NCI-H1048 (cell line): ENCODE measurements around the gene CFAP20DC.
"Not testable (repeated sequence)": the region's sequence is repeated elsewhere in the genome, so short reads cannot be mapped to it uniquely, and the experiment has no call there.

Experiments
- DNase-seq: peaks from one replicate; lab custom pipeline; 2025; lab: John Stamatoyannopoulos, UW

The CFAP20DC gene

DNA sequence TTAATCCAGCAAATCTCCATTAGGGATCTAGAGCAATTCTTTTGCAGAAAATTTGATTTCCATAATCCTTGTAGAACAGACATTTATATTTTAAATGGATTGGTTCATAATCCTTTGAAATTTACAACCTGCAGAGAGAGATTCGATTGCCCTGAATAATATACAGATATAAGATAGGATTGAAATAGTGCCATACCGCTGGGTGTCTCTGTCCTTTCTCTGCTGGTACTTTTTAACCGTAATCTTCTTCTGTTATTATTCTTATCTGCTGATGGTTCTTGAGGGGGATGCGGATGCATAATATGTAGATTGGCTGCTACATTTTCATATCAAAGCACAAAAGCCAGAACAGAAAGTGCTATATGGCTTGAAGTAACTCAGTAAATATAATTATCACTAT, 182.2 kb downstream of the CFAP20DC start:
- no peak for DNase-seq

DNA sequence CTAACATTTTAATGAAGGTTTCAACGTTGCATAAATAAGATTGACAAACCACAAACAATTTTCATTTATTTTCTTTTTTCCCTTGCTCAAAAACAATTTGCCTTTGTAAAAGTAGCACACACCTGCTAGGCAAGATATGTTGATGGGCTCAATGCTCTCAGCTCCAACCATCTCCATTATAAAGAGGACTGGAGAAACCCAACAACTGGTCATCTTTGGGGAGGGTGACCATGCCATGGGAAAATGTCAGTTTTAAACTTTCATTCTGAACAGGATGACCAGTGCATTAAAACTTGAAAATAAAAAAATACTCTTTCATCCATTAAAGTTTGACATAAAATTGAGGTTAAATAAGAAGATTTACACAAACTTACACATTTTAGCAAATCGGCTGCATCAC, 183.7 kb downstream of the CFAP20DC start:
- DNase-seq, result no peak

DNA sequence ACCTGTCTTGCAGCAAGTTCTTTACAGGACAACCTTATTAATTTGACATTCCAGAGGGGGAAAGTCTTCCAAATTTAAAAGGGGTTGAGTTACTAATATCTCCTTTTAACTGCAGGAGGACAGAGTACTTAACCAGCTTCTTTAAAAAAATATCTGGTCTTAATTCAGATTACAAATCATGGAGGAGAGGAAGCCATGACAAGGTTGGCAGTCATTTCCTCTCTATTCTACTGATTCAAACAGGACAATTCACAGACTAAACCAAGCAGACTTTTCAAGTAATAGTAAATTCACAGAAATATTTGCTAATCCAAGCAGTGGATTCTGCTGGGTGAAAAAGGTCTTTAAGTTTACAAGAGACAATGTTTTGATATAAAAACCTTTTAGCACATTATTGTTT, 185.3 kb downstream of the CFAP20DC start:
- DNase-seq, result no peak

DNA sequence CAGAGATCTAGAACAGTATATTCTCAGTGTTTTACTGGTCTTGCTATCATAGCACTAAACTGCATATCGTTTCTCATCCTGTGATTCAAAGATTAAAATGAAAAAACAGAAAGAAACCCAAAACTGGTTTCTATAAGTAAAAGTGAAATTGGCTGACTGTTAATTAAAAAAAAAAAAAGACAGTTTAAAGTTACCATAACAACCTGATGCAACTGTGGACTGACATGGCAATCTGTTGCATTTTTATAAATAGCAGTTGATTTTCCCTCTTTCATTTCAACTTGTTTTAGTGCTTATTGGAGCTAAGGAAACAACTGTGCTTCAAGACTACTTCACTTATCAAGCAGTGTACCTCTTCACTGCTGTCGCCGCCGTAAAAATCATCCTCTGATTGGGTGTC, 186.6 kb downstream of the CFAP20DC start:
- no peak for DNase-seq

DNA sequence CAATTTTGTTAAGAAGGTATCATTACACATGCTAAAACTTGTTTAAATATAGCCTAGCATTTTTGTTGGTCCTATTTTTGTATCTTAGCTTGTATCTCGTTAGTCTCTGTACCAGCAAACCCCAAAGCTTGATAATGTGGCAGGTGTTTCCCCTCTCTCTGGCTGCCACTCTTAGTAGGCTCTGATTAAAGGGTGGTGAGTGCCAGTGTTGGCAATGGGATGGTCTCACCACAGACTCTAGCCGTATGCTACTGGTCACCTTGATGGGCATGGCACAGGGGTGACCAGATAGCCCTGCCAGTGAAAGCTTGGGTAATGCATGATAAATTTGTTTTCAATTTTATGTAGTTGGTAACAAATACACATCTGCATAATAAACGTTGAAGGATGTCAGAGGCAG, 188.3 kb downstream of the CFAP20DC start:
- no peak for DNase-seq

DNA sequence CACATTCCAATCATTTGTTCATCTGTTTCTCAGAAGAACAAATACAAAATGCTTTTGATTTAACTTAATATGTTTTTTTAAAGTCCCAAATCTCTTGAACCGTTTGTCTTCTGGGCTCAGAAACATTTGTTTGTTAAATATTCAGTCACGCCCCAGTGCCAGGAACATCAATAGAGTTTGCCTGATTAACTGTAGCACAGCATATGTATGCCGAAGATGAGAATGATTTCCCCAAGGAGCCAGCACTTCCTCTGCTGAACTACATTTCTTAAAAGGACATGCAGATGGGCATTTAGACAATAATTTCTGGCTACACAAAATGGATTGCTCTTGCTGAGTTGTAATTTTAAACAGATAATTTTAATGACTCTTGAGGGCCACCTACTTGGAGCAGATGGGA, 191.7 kb downstream of the CFAP20DC start:
- no peak for DNase-seq

DNA sequence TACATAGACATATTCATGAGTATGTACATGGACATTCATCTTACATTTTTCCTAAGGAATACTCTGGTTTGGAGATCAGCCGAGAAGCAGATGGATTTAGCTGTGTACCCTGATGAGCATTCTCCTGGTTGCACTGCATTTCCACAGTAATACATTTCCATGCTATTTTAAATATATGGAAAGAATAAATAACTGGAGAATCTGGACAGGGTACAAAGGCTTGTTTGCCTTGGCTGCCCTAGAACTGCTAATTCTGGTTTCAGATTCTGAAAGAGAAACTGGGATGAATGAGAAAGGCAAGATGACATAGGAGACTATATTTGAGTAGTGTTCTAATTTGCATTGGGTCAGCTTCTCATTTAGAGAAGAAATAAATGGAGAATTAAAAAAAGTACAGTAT, 192.4 kb downstream of the CFAP20DC start:
- DNase-seq, result no peak

DNA sequence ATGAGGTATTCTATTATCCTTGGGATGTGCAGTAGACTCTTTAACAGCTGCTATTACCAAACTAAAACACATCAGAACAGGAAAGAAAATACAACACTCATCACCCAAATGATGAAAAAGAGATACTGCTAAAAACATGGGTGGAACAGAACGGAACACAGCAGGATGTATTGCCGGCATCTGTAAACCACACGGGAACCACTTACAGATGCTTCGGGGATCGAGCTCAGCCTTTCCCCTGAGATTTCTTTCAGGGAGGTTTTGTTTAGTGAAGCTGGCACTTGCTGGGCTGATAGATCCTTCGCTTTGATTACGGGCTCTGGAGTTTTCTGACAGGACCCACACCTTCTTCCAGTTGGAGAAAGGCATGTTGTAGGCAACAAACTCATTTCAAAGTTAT, 201.0 kb downstream of the CFAP20DC start:
- DNase-seq, result no peak

DNA sequence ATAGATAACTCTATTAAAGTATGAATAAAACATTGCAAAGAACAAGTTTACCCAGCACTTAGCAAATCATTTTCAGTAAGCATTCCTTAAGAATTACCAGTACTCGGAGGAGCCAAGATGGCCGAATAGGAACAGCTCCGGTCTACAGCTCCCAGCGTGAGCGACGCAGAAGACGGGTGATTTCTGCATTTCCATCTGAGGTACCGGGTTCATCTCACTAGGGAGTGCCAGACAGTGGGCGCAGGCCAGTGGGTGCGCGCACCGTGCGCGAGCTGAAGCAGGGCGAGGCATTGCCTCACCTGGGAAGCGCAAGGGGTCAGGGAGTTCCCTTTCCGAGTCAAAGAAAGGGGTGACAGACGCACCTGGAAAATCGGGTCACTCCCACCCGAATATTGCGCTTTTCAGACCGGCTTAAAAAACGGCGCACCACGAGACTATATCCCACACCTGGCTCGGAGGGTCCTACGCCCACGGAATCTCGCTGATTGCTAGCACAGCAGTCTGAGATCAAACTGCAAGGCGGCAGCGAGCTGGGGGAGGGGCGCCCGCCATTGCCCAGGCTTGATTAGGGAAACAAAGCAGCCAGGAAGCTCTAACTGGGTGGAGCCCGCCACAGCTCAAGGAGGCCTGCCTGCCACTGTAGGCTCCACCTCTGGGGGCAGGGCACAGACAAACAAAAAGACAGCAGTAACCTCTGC, 207.6 kb downstream of the CFAP20DC start:
- DNase-seq, result not testable (repeated sequence)

DNA sequence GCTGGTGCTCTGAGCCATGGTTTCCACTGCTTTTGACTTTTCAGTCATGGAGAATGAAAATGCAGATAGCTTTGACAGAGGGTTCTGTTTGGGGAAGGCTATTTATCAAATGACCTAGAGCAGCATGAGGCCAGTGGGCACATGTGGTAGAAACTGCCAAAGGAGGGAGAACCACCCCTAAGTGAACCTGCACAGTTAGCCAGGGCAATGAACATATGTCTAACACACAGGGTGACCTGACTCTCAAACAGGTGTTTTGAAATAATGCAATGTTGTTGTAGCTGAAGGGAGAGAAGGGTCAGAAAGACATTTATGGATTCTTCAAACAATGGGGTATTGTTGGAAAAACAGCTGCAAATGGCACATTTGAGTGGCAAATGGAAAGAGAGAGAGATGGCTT, 208.9 kb downstream of the CFAP20DC start:
- DNase-seq, result no peak

DNA sequence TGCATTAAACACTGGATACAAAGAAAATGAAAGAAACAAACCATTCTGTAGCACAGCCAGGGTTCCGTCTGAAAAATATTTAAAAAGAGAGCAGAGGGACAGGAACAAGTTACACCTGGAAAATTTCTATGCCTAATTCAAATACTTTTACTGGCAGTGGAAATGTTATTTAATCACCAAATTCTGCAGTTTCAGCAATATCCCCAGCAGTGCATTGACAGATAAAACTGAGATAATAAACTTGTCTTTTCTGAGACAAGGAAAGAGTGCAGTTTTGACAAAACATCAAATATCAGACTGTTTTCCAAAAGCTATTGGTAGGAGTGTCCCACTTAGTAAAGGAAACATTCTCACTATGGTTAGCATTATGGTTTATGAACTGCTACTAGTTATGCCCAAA, 209.9 kb downstream of the CFAP20DC start:
- no peak for DNase-seq

DNA sequence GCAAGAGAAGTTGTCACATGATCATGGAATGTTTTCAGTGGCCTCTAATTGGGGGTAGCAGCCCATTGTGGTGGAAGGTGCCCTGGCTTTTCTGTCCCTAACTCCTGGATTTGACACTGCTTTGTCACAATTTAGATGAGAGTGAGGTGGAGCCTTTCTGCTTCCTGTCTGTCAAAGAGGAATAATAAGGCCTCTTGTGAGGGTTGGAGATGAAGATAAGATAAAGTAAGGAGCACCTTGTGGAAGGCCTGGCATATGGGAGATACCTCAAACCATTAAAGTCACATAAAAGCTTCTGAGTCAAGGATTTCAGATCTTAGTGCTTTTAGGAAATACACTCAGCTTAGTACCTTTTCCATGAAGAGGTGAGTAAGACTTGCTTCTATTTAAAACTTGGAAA, 210.6 kb downstream of the CFAP20DC start:
- DNase-seq, result no peak

DNA sequence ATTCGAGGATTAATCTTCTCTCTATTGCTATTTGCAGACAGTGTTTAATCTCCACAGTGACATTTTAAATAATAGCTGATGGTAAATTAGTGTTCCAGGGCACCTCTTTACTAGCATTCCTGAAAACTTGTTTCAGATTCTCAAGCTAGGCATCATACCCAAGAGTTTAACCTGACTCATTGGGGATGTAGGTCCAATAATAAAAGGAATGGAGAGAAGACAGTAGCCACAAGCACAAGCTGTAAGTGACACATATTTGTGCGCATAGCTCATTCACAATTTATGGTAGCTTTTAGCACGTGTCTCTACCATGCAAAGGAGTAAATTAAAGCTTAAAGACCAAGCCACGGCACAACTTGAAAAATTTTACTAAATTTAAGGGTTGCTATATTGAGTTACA, 212.0 kb downstream of the CFAP20DC start:
- DNase-seq, result no peak

DNA sequence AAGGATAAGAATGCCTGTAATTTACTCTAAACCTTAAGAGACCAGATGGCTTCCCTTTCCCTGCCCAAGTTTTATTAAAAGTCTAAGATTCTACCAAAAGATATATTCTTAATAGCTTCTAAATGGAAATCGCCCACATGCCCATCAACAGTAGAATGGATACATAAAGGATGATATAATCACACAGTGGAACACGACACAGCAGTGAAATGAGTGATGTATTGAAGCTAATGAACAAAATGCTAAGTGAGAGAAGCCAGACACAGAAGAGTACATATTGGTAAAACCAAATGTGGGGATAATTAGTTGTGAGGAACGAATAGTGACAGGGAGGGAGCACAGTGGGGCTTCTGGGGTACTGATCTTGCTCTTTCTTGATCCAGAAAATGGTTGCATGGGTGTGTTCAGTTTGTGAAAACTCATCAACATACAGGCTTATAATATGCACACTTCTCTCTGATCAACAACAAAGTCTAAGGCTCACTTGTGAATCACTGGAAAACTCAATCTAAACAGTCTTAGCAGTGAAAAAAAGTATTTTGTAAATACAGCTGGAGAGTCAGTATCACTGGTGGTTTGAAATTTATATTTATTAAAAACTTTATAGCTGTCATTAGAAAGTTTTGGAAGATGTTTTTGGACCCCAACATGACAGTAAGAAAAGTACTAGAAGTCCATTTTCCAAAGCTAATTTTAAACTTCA, 212.5 kb downstream of the CFAP20DC start:
- DNase-seq, result no peak

DNA sequence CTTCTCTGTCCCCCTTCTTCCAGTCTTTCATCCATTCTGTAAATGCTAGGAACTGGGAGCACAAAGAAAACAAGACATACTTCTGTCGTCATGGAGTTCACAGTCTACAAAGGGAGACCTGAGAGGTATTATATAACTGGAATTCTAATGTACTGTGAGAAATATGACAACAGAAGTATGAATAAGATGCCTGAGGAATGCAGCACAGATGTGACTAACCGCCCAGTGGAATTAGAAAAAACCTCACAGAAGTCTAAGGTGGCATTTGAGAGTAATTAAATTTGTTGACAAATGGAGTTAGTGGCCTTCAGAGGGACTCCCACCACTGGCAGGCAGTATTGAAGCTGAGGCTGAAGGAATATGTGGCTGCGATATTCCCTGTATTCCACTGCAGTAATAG, 214.7 kb downstream of the CFAP20DC start:
- DNase-seq, result no peak

DNA sequence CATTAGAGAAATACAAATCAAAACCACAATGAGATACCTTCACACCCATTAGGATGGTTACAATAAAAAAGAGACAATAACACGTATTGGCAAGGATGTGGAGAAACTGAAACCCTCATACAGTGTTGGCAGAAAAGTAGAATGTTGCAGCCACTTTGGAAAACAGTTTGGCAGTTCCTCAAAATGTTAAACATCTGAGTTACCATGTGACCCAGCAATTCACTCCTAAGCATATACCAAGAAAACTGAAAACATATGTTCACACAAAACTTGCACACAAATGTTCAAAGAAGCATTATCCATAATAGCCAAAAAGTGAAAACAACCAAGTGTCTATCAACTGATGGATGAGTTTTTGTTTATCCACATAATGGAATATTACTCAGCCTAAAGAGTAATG, 216.3 kb downstream of the CFAP20DC start:
- no peak for DNase-seq

DNA sequence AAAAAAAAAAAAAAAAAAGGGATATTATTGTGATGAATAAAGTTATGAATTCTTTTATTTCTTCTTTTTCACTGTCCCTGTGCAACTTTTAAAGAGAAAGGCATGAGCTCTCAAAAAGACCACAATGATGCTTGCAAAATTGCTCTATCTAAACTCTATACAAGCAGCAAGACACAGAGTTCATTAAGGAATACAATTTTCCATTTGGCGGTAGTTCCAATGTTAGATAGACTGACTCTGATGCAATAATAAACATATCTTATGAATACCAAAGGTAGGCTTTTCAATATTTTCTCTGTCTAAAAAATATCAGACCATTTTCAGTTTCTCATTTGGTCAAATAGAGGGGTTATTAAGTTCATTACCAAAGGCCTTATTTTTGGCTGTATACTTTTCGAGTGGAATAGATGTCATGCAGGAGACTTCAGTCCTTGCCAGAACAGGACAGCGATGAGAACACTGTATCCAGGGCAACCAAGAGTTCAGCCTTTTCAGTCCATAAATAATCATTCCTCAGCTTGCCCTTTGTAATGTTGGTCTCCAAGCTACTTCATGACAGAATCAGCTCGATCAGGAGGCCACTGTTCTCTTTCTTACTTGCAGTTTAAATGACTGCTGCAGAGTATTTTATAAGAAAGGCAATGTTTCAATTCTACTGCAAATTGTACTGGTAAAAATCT, 220.4 kb downstream of the CFAP20DC start:
- DNase-seq, result no peak

DNA sequence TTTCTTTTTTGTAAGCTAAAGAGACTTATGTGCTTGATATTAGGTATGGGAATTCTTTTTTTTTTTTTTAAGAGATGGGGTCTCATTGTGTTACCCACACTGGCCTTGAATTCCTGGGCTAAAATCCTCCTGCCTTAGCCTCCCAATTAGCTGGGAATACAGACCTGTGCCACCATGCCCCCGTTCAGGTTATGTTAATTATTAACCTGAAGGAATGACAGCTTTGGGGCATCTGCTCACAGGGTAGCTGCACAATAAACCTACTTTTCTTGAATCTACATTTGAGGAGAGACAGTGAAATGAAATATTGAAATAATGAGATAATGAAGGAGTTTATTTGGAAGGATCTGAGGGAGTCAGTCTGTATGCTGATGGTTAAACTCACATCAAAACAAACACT, 225.0 kb downstream of the CFAP20DC start:
- DNase-seq, result no peak

DNA sequence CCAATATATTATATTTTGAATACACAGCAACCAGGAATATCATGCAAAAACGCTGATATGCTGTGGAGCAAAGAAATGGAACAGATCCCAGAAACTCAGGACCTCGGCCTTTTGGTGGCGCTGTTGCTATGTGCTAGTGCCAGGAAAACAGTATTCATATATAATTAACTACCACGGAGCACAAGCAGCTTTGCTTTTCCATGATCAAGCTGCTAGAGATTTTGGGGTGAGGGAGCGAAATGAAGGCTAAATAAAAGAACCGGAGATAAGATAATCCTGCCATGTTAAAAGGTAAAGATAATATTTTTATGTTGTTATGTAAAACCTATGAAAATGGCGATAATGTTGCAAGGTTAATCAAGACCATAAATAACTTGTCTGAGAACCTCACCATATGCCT, 225.5 kb downstream of the CFAP20DC start:
- DNase-seq, result no peak

DNA sequence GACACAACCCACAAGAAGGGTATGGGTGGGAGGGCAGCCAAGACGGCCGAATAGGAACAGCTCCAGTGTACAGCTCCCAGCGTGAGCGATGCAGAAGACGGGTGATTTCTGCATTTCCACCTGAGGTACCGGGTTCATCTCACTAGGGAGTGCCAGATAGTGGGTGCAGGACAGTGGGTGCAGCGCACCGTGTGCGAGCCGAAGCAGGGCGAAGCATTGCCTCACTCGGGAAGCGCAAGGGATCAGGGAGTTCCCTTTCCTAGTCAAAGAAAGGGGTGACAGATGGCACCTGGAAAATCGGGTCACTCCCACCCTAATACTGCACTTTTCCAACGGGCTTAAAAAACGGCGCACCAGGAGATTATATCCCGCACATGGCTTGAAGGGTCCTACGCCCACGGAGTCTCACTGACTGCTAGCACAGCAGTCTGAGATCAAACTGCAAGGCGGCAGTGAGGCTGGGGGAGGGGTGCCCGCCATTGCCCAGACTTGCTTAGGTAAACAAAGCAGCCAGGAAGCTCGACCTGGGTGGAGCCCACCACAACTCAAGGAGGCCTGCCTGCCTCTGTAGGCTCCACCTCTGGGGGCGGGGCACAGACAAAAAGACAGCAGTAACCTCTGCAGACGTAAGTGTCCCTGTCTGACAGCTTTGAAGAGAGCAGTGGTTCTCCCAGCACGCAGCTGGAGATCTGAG, 243.1 kb downstream of the CFAP20DC start:
- not testable (repeated sequence) for DNase-seq

DNA sequence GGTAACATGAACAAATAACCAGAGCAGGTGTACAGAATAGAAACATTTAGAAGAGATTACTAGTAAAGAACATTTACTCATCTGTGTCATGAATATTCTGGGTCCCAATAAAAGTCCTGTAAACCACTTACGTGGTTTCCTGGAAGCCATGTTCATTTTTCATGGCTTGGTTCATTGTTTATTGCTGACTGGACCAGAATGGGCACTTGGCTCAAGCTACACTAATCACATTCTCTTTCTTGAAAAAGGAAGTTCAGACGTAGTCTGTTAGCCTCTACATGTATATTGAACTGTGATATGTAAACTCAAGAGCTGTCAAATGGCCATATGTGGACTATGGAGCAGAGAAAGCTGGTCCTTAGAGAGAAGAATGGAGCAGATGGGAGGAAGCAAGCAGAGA, 244.9 kb downstream of the CFAP20DC start:
- no peak for DNase-seq

DNA sequence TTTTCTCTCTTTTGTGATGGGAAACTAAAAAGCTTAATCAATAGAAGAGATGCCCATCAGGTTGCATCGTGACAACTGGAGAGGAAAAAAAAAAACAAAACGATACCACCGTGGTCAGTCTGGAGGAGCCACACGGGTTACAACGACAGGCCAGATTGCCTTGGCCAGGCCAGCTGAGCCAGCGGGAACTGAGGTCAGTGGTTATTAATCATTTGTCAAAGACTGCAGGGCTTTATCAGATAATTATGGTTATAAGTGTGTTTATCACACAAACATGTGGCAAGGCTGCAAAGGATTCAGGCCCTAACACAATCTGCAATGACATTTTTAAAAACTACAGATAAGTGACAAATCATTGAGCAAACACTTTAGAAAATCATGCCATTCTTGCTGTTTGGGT, 248.3 kb downstream of the CFAP20DC start:
- DNase-seq, result no peak

DNA sequence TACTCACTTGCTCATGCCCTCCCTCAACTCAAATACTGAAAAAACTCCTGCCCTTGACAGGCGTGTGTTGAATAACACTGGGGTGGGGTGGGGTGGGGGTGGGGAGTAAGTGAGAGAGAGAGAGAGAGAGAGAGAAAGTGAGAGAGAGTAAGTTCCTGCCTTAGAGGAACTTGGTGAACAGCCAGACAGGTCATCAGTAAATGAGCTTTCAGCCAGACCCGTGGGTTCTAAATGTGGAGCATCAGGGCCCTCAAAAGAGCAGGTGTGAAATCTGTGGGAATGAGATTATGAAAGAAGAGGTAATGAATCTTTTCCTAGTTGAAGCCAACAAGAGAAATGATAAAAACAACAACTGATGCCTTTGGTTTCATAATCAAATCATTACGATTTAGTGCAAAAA, 248.9 kb downstream of the CFAP20DC start:
- DNase-seq, result no peak
